ENCODE results near the gene FNBP1. TPM values are rescaled to one million over a fixed set of nuclear protein-coding genes. Genes with fewer than 3 reads are reported as not detected.

FNBP1 gene
- total RNA-seq, 2 experiments from 2014 or later, result 266 to 268 TPM

- peaks cover 63% of the 10 kb centered on the region for H3K36me3 Mint-ChIP-seq (ENCODE audit: low read depth)
- no peaks in the 10 kb centered on the region for H3K27me3 Mint-ChIP-seq
- H3K4me3 Mint-ChIP-seq, result no peak overlapping the region
- H3K27ac Mint-ChIP-seq, result peak overlapping the region; percentile 61
- DNase-seq (no peak), ATAC-seq (no peak)
- no peak for TF ChIP-seq CTCF (IDR thresholded peaks at IDR 0.05)
- CTCF ChIA-PET, result no interaction called here
- H3K9me3 Mint-ChIP-seq, result no peaks in the 10 kb centered on the region
- intact Hi-C loops (cut with micrococcal nuclease), result no loop called here
- peaks cover 35% of the 10 kb centered on the region for H3K4me1 Mint-ChIP-seq (ENCODE audit: low read depth)
- POLR2A ChIA-PET, result interaction anchor here (0.6 to 1.4 kb wide), 3 partner anchors 10 to 63 kb away, joined by 3 read pairs; no protein-coding TSS in a partner anchor
Observed at GRCh38 chr9:129979071-129979745, 63.8 kb downstream of the FNBP1 start.

GRCh38 chr9:129972816-129973215 is 70.2 kb downstream of the FNBP1 start:
- intact Hi-C loops (cut with micrococcal nuclease), result no loop called here
- H3K27me3 Mint-ChIP-seq, result no peaks in the 10 kb centered on the region
- peak overlapping the region; percentile 59 for H3K27ac Mint-ChIP-seq
- DNase-seq, result no peak
- no peak for ATAC-seq
- POLR2A ChIA-PET, result interaction anchor here (0.7 to 2.6 kb wide), 6 partner anchors 8 to 85 kb away, joined by 3 to 10 read pairs (median 4); no protein-coding TSS in a partner anchor
- CTCF ChIA-PET, result interaction anchor here (0.7 to 1.7 kb wide), 3 partner anchors 10 to 88 kb away, joined by 3 to 5 read pairs (median 4); no protein-coding TSS in a partner anchor
- peaks cover 66% of the 10 kb centered on the region for H3K36me3 Mint-ChIP-seq (ENCODE audit: low read depth)
- H3K4me1 Mint-ChIP-seq (ENCODE audit: low read depth), result peaks cover 44% of the 10 kb centered on the region
- no peak overlapping the region for H3K4me3 Mint-ChIP-seq
- no peak for TF ChIP-seq CTCF (IDR thresholded peaks at IDR 0.05)
- no peaks in the 10 kb centered on the region for H3K9me3 Mint-ChIP-seq

- peak; percentile 57 for ATAC-seq
- ChIA-PET POLR2A (interaction anchor here (0.7 to 2.0 kb wide), 6 partner anchors 11 to 75 kb away, joined by 3 to 7 read pairs (median 3); no protein-coding TSS in a partner anchor), CTCF (interaction anchor here (0.8 to 1.0 kb wide), 2 partner anchors 36 to 62 kb away, joined by 3 read pairs; no protein-coding TSS in a partner anchor)
- TF ChIP-seq CTCF (IDR thresholded peaks at IDR 0.05), result no peak
- Mint-ChIP-seq H3K27me3 (no peaks in the 10 kb centered on the region), H3K4me1 (ENCODE audit: low read depth) (peaks cover 73% of the 10 kb centered on the region), H3K4me3 (peak overlapping the region; percentile 16), H3K27ac (peak overlapping the region; percentile 87), H3K9me3 (no peaks in the 10 kb centered on the region), H3K36me3 (ENCODE audit: low read depth) (peaks cover 74% of the 10 kb centered on the region)
- DNase-seq, result no peak
- intact Hi-C loops (cut with micrococcal nuclease), result no loop called here
Observed at GRCh38 chr9:129968690-129969485, 74.1 kb downstream of the FNBP1 start.

GRCh38 chr9:129964901-129965734 is 77.9 kb downstream of the FNBP1 start:
- Mint-ChIP-seq H3K36me3 (ENCODE audit: low read depth) (peaks cover 76% of the 10 kb centered on the region), H3K27ac (peak overlapping the region; percentile 89), H3K27me3 (no peaks in the 10 kb centered on the region), H3K4me3 (no peak overlapping the region), H3K4me1 (ENCODE audit: low read depth) (peaks cover 80% of the 10 kb centered on the region), H3K9me3 (no peaks in the 10 kb centered on the region)
- TF ChIP-seq CTCF (IDR thresholded peaks at IDR 0.05), result no peak
- no peak for ATAC-seq
- no peak for DNase-seq
- intact Hi-C loops (cut with micrococcal nuclease), result loop anchor here (5.0 kb wide), 1 partner anchor 78 kb away; no protein-coding TSS in a partner anchor
- POLR2A ChIA-PET, result interaction anchor here (0.9 to 1.8 kb wide), 7 partner anchors 8 to 75 kb away, joined by 3 to 10 read pairs (median 5); no protein-coding TSS in a partner anchor
- CTCF ChIA-PET, result interaction anchor here (1.1 to 1.7 kb wide), 2 partner anchors 11 to 74 kb away, joined by 4 read pairs; no protein-coding TSS in a partner anchor
